Germinal center (tissue), 1 donor: ENCODE data around the gene ZNF319.

Experiments used
- DNase-seq: peaks from one replicate; pipeline ENCODE4 v3.0.0; 2012; ENCODE audit warnings: mixed read lengths, low spot score

ZNF319 gene

GRCh38 chr16:57999971-58000705, at the start of gene ZNF319:
TSS of gene ZNF319 (minus strand) at chr16:58000672. CDS start at chr16:57998265, 2,407 bp downstream.
- DNase-seq: no peak

- no peak for DNase-seq
These were observed 49.0 kb upstream of the ZNF319 start for GRCh38 chr16:58049232-58050185.

DNA sequence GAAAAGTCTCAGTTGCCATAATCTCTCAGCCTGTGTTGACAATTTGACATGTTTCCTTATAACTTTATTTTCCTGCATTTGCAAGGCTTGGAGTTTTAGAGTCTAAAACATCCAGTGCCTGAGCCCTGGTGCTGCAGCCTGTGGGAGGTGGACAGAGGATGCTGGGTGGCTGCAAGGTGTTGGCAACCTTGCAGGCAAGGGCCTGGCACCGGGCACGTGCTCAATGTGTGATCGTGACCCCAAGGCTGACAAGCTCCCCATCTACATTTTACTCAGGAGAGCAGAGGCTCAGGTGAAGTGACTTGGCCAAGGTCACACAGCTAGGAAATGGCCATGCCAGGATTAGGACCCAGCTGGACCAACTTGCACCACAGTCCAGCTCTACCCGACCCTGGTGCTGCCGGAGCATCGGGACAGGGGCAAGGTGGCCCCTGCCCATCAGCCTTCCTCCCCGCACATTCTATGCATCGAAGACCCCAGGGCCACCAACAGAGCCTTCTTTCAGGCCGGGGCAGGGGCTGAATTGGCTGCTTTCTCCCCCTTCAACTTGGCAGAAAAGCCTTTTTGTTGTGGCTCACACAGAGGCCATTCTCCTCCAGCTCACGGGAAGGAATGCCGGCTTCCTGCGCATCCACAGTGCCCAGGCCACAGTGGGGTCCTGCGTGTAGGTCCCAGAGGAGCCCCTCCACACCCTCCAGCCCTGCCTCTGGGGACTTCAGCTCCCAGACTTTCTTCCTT, 48.2 kb upstream of the ZNF319 start:
- no peak for DNase-seq

DNA sequence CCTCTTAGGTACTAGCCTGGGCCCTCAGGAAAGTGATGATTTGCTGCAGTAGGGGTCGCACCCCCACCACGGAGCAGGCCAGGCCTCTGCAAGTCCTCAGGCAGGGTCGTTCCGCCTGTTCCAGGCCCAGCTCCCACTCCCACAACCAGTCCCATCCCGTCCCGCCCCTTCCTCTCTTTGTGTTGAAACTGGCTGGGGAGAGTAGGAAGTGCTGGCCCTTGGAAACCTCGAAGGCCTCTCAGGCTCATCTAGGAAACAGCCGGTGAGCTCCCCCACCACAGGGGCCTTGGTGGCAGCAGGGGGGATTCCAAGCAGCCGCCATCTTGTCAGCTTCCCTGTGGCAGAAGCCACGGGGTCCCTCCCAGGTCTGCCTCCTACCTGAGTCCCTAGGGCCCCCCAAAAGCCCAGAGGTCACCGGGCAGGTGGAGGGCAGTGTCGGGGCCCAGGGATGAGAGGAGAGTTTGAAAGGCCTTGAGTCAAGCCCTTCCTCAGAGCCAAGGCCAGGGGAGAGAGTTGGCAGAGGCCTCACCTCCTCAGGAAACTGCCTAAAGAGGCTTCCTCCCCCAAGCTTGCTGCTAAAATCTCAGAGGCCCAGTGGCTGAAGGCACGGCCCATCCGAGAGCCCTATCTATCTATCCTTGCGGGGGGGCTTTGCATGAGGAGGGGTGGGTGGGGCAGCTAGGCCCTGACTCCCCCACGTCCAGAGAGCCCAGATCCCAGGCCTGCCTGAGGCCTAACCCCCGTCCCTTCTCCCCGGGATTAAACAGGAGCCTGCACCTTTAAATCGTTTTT, 47.3 kb upstream of the ZNF319 start:
- no peak for DNase-seq

GRCh38 chr16:58046936-58047335, 46.5 kb upstream of the ZNF319 start:
- no peak for DNase-seq

DNA sequence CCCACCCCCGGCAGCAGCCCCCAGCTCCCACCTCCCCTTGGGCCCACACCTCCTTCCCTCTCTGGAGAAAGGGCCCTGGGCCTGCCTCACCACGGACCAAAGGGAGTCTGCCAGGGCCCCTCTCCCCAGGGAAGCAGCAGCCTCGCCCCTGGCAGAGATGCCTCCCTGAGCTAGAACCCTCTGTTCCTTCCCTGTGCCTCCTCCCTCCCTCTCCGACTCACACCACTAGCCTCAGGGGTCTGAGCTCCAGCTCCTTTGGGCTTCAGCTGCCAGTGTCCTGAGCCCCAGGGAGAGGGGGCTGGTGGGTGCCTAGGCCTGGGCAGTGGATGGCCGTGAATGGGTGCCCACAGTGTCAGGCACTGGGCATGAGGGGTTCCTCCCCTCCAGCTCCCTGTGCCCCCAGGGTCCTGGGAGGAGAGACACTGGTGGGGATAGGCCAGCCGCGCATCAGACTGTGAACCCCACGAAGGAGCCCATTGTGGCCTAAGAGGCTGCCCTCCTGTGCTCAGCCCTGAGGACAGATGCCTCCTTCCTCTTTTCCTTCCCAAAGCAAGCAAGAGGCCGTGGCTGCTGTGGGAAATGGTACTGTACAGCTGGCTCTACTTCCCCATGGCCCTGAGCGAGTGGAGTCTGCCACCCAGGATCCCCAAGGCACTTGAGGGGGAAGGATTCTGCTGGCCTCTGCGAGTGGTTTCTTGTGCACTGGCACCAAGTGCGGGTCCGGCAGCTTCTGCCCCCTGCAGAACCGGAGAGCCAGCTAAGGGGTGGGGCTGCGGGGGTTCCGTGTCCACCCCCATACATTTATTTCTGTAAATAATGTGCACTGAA, 45.8 kb upstream of the ZNF319 start:
- DNase-seq: no peak

GRCh38 chr16:58045096-58045495, 44.6 kb upstream of the ZNF319 start:
- no peak for DNase-seq

GRCh38 chr16:58044266-58045019, 44.0 kb upstream of the ZNF319 start:
- DNase-seq: no peak

DNA sequence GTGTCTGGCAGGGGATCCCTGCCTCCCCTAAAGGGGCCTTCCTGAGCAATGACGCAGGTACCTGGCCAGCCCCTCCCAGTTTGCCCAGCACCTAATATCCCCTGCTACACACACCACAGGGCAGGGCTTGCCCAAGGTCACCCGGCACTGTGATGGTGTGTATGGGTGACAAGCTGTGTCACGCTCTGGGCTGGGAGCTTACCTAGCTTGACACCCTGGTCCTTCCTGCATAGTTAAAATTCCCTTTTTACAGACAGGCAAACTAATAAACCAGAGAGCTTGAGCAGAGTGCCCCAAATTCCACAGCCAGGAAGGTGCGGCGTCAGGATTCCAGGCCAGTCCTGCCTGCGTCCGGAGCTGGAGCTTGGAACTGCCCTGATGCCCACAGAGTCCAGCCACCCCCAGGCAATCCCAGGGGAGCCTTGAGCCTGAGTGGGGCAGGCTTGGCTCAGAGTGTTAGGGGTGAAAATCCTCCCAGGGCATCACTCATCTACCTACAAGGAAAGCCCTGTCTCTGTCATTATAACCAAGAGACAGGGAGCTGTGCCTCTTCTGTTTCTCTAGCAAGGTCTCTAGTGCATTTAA, 43.2 kb upstream of the ZNF319 start:
- no peak for DNase-seq

DNA sequence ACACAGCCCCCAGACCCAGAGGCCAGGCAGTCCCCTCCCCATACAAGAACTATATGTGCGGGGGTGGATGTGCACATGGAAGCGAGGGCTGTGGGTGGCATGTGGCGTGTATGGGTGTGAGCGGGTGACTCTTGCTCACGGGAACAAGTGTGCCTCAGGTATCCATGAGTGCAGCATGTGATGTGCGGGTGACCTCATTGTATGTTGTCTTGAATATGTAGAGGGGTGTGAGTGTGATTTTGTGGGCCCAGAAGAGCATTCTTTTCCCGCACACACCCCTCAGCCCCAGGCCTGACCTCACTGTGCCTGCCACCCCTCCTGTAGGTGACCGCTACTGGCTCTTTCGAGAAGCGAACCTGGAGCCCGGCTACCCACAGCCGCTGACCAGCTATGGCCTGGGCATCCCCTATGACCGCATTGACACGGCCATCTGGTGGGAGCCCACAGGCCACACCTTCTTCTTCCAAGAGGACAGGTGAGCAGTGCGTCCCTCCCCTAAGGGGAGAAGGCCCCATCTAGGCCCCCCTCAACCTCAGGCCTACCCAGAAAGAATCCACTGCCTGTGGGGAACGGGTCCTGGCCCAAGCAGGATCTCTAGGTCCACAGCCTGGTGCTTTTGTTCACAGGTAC, 42.5 kb upstream of the ZNF319 start:
- no peak for DNase-seq

GRCh38 chr16:58042001-58042885, 41.8 kb upstream of the ZNF319 start:
- no peak for DNase-seq

GRCh38 chr16:58041628-58041955, 41.1 kb upstream of the ZNF319 start:
- no peak for DNase-seq

- DNase-seq: no peak
These were observed 40.6 kb upstream of the ZNF319 start for GRCh38 chr16:58040945-58041627.

GRCh38 chr16:58040496-58040846, 40.0 kb upstream of the ZNF319 start:
- no peak for DNase-seq

DNA sequence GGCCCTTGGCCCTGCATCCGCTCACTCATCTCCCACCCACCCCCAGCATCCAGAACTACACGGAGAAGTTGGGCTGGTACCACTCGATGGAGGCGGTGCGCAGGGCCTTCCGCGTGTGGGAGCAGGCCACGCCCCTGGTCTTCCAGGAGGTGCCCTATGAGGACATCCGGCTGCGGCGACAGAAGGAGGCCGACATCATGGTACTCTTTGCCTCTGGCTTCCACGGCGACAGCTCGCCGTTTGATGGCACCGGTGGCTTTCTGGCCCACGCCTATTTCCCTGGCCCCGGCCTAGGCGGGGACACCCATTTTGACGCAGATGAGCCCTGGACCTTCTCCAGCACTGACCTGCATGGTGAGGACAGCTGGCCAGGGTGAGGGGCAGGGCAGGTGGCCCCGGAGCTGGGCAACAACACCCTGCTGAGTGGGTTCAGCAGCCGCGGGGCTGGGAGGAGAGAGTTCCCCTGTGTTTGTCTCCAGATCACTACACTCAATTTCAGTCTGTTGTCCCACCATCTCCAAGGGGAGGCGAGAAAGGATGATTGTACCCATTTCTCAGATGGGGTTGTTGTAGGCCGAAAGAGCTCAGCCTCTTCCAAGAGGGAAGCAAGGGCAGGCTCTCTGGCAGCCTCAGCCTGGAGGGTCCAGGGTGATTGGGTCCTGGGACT, 39.5 kb upstream of the ZNF319 start:
- DNase-seq: no peak

DNA sequence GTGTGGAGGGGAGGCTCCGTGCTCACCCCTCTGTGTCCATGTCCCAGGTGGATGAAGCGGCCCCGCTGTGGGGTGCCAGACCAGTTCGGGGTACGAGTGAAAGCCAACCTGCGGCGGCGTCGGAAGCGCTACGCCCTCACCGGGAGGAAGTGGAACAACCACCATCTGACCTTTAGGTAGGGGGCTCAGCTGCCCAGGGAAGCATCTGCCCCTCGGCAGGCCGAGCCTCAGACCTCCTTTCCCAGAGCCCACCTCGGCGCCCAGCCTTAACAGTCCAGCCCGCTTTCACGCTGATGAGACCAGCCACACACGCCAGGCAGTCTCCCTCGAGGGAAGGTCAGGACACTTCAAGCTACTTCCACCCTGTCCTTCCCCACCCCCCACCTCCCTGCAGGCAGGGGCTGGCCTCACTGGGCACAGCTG, 37.8 kb upstream of the ZNF319 start:
- DNase-seq: no peak
